ENCODE measurements around the gene CA10. TPM values are rescaled to one million over a fixed set of nuclear protein-coding genes. Genes with fewer than 3 reads are reported as not detected.

The CA10 gene
- total and polyA plus RNA-seq, 2 donors (not counting 3 experiments of a cell fraction or from before 2014, with no cell fraction given) = not detected

DNA sequence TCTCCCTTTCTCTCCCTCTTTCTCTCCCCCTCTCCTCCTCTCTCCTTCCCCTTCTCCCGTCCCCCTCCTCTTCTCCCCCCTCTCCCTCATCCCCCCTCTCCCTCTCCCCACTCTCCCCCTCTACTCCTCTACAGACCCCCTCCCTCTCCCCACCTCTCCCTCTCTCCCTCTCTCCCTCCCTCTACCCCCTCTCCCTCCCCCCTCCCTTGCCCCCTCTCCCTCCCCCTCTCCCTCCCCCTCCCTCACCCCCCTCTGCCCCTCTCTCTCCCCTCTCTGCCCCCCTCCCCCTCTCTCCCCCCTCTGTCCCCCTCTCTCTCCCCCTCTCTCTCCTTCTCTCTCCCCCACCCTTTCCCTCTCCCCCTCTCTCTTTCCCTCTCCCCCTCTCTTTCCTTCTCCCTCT lies 545.3 kb downstream of the CA10 start:
- Histone ChIP-seq H3K9me1 (replicated peaks; ENCODE audit: control insufficient read depth, extremely low read depth, insufficient read depth, low read length) (no peaks in the 10 kb centered on the region), H3K4me3 (replicated peaks in 1 of 3; ENCODE audit: insufficient read depth in 1 of 3, low read depth in 1 of 3, low read length in 3 of 3) (no peak overlapping the region), H2AFZ (ENCODE audit: low read depth, low read length) (no peak overlapping the region), H3K9ac (replicated peaks; ENCODE audit: extremely low read depth, insufficient read depth, low read length) (no peak overlapping the region), H3K27me3 (ENCODE audit: control insufficient read depth in 2 of 2, insufficient read depth in 2 of 2, low read length in 2 of 2) (no peaks in the 10 kb centered on the region), H3K36me3 (ENCODE audit: control insufficient read depth in 2 of 2, extremely low read depth in 1 of 2, insufficient read depth in 2 of 2, low read length in 2 of 2) (no peaks in the 10 kb centered on the region), H3K27ac (ENCODE audit: insufficient read depth, low read depth, low read length) (no peak overlapping the region), H4K20me1 (replicated peaks; ENCODE audit: control insufficient read depth, extremely low read depth, insufficient read depth, low read length) (no peaks in the 10 kb centered on the region), H3K9me3 (replicated peaks; ENCODE audit: control insufficient read depth, insufficient read depth, low read length) (no peaks in the 10 kb centered on the region), H3K4me1 (ENCODE audit: control insufficient read depth, extremely low read depth, insufficient read depth, low read length) (no peaks in the 10 kb centered on the region), H3K4me2 (ENCODE audit: insufficient read depth, low read length) (no peak overlapping the region), H3K79me2 (ENCODE audit: control insufficient read depth, insufficient read depth, low read length) (no peaks in the 10 kb centered on the region)
- POLR2A ChIA-PET = no interaction called here
- TF ChIP-seq FOS (IDR thresholded peaks at IDR 0.05; ENCODE audit: borderline replicate concordance, insufficient read depth, low read length) (no peak), GATA2 (IDR thresholded peaks at IDR 0.05; ENCODE audit: insufficient read depth, insufficient read length, low read depth, low read length) (no peak), JUN (IDR thresholded peaks at IDR 0.05; ENCODE audit: borderline replicate concordance, insufficient read depth, insufficient read length, low read depth) (no peak), MYC (IDR thresholded peaks at IDR 0.05; ENCODE audit: low read depth, low read length) (no peak), MAX (IDR thresholded peaks at IDR 0.05; ENCODE audit: insufficient read depth, insufficient read length) (no peak), POLR2A (IDR thresholded peaks at IDR 0.05; ENCODE audit: low read depth, low read length) (no peak), EZH2 (IDR thresholded peaks at IDR 0.05; ENCODE audit: borderline replicate concordance, low read depth, low read length, severe bottlenecking) (no peak), CTCF (IDR thresholded peaks at IDR 0.05; ENCODE audit: extremely low read depth in 1 of 2, insufficient read depth in 1 of 2, low read depth in 1 of 2, low read length in 2 of 2) (no peak), POLR2AphosphoS5 (IDR thresholded peaks at IDR 0.05; ENCODE audit: insufficient read depth, low read depth, low read length) (no peak)
- FAIRE-seq = no peak
- DNase-seq (ENCODE audit: low read depth, low spot score) = no peak
- dilution Hi-C loops (cut with MboI; ENCODE audit: extremely low pct_ligation_motif_present, low sequenced_read_pairs) (no loop called here), intact Hi-C loops (cut with micrococcal nuclease) (no loop called here)
- no TSS peak for BruUV-seq (replicated peaks)
- CTCF ChIA-PET = no interaction called here
